EL (cell line): ENCODE results near the gene BEX4.
A peak's percentile ranks its signal among the peaks of the same experiment; 100 is the strongest.
"Not testable (repeated sequence)": the region's sequence is repeated elsewhere in the genome, so short reads cannot be mapped to it uniquely, and the experiment has no call there.

Source experiments
- DNase-seq: peaks from one replicate; pipeline ENCODE4 v3.0.0-alpha.2; 2016

BEX4 gene, protein sequence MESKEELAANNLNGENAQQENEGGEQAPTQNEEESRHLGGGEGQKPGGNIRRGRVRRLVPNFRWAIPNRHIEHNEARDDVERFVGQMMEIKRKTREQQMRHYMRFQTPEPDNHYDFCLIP

DNA sequence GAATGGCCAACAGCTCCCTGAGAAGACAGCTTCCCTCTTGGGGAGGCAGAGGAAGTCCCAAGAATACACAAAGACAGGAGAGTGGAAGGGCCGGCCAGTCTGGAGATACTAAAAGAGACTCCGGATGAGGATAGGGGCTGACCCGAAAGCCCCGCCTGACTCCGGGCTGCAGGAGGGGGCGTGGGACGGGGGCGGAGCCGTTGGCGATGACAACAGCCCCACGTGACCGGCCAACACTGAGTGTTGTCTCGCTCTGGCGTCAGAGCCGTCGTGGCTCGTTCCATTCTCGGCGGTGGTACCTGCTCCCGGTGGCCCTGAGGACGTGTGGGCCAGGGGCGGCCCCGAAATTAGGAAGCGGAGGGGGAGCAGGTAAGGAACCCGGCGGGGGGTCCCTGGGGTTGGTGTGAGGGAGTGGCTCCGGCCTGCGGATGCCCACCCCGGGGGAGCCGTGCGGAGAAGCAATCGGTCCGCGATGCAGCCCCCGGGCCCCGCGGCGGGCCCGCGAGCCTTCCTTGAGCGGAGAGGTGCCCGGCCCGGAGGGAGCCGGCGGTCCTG lies at the start of gene BEX4:
TSS of gene BEX4 (plus strand) at position 239 of the 555 bp plus-strand sequence. CDS start 1,046 bp downstream, outside the sequence.
- DNase-seq: peak; percentile 79

DNA sequence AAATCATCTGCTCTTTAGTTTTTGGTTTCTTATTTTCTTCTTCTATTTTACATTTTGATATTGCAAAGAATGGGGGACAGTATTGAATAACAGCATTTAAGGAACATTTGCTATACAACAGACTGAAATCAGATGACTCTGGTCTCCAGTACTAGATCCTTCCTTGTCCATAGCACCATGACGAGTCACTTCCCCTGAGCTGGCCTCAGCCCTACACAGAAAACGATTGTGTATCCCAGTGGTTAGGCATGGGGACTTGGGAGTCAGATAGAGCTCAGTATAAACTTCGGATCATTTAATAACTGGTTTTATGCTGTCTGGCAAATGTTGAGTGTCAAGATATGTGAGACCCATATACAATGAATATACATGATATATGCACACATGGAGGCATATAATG lies 44.7 kb upstream of the BEX4 start:
- peak; percentile 66 for DNase-seq

DNA sequence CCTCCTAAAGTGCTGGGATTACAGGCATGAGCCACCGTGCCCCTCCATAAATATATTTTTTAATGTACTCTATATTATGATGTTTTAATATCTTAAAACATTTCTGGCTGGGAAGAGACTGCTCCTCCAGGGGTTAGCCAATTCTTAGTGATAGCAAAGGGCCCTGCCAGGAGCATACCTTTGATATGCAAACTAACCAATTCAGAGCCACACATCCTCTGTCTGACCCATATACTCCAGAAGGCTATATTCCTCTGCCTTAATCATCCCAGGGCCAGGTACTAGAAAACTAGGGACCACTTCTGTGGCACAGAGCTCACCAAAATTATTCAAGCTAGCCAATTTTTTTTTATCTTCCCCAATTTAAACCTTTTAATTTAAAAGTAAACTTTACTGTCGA lies 43.6 kb upstream of the BEX4 start:
- DNase-seq: no peak

DNA sequence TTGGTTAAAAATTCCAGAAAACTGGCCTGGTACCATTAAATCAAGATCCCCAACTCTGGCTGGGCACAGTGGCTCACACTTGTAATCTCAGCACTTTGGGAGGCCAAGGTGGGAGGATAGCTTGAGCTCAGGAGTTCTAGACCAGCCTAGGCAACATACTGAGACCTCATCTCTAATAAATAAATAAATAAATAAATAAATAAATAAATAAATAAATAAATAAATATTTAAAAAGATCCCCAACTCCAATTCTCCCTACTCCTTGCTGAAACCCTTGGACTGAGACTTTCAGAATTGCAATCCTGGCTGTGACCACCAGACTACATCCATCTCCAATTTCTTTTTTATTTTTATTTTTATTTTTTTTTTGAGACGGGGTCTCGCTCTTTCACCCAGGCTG lies 39.7 kb upstream of the BEX4 start:
- not testable (repeated sequence) for DNase-seq

DNA sequence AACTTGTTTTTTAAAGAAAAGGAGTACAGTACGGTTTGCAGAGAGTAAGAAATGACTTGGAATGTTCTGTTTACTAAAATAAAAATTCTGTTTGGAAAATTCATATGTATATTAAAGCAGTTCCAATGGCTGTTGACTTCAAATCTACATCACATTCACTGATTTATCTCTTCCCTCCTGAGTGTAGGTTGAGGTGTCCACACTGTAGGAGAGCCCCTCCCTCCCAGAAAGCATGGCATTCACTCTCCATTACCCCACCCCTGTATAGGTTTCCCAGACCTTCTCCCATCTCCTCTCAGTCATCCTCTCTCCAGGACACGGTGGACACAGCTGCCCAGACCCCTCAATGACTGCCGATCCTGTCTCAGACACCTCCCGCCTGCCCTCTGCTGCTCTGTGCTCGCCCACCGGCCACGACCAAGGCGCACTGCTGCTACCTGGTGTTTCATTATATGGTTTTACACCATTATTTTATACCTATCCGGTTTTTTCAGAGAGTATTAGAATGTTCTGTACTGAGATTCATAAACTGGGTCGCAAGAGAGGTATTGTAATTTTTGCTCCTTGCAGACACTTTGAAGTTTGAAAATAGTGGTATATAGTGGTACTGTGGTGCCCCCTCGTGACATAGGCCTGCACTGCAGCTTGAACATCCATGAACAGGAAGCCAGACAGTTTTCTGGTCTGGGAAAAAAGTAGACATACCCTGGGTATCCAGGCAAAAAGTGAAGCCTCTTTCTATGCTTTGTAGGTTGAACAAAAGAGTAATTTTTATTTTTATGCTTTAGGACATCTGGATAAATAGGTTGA lies 38.8 kb upstream of the BEX4 start:
- DNase-seq: peak; percentile 53

DNA sequence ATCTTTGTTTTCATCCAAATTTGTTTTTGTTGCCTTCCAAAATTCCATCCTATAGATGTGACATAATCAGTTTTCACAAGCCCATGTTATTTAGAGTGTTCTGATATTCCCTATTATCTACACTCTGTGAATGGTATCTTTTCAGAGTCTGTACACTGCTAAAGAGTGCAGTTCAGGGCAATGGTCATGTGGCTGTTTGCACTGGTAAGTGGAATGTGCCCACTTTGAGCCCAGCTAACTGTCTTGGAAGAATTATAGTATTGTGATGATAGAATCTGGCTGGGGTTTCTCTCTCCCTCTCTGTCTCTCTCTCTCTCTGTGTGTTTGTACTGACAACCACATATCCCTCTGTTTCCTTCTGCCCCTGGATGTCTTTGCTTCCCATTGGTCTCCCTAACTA lies 37.4 kb upstream of the BEX4 start:
- DNase-seq: no peak

DNA sequence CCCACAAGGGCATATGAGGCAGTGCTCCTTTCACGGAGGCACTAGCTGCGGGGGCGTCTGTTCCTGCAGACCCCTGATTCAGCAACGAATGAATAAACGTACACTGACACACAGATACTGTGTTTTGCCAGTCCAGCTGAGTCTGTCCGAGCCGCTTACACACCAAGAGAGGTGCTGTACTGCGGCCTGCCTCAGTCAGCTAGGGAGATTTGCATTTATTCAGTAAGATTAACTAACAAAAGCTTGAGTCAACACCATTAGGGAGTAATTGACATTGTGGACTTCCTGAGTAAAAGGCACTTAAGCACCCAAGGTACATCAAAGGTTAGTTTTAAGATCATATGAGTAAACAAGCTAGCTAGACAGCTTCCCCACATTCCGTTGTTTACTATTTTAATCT lies 31.0 kb upstream of the BEX4 start:
- no peak for DNase-seq

DNA sequence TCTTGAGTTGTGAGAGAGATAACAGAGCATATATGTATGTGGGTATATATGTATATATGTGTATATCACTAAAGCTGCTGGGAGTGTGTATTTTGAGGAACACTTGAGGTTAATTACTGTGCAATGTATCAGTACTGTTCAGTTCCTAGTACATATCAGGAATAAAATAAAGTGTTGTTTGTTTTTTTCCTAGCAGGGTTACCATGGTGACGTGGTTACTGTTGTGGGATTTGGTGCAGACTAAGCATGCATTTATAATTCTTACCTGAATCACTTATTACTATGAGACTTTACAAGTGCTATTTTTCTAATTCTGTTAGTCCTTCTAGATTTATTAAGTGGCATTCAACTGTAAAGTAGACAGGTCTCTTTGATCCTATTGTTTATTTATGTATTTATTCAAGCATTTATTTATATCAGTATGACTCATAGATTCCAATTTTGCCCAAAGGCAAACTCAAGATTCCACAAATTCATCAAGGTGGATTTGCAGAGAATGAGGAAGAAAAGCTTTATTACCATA lies 26.9 kb upstream of the BEX4 start:
- peak; percentile 5 for DNase-seq

DNA sequence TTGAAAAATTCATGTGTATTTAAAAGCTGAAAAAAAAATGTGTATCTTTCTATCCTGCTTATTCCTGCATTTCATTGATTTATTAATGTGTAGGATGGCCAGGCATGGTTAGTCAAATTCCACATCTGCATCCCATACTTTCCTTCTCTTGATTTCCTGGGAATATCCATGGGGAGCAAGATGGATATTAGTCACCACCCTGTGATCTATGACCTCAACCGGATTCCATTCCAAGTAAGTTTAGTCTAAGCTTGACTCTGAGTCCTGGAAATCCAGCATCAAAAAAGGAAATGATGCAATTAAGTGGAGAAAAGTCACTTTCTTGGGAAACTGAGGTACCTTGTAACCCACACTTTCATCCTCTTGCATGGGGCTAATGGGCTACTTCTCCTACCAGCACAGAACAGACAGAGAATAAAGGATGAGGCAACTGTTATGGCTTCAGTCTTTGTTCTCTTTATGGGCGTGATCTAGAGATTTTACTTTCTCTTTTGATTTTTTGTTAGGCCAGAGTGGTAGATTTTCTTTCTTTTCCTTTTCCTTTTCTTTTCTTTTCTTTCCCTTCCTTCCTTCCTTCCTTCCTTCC lies 17.1 kb upstream of the BEX4 start:
- DNase-seq: peak; percentile 78

DNA sequence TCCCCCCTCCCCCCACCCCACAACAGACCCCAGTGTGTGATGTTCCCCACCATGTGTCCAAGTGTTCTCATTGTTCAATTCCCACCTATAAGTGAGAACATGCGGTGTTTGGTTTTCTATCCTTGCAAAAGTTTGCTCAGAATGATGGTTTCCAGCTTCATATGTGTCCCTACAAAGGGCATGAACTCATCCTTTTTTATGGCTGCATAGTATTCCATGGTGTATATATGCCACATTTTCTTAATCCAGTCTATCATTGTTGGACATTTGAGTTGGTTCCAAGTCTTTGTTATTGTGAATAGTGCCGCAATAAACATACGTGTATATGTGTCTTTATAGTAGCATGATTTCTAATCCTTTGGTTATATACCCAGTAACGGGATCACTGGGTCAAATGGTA lies 16.2 kb upstream of the BEX4 start:
- DNase-seq: not testable (repeated sequence)

DNA sequence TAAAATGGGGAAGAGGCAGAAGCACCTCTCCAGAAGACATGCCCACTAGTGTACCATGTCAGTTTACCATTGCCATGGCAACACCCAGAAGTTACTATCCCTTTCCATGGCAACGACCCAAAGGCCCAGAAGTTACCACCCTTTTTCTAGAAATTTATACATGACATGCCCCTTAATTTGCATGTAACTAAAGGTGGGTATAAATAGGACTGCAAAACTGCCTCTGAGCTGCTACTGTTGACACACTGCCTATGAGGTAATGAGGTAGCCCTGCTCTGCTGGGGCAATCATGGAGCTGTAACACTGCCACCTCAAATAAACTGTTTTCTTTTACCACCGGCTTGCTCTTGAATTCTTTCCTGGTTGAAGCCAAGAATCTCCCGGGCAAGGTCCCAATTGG lies 13.9 kb upstream of the BEX4 start:
- no peak for DNase-seq

DNA sequence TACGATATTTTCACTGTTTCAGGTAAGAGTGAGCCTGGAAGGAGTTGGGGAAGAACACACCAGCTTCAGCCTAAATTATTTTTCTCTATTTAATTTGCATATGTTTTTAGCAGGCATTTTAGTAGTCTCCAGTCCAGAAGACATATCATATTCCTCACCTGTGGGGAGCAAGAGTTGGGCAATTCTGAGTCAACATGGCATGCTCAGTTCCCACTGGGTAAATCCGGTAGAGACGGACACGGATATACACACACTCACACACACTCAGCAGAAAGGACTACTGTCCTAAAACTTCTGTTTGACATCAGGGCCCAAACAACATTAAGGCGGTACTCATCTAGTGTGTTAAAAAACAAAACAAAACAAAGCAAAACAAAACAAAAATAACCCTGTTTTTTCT lies 4.9 kb upstream of the BEX4 start:
- DNase-seq: no peak

DNA sequence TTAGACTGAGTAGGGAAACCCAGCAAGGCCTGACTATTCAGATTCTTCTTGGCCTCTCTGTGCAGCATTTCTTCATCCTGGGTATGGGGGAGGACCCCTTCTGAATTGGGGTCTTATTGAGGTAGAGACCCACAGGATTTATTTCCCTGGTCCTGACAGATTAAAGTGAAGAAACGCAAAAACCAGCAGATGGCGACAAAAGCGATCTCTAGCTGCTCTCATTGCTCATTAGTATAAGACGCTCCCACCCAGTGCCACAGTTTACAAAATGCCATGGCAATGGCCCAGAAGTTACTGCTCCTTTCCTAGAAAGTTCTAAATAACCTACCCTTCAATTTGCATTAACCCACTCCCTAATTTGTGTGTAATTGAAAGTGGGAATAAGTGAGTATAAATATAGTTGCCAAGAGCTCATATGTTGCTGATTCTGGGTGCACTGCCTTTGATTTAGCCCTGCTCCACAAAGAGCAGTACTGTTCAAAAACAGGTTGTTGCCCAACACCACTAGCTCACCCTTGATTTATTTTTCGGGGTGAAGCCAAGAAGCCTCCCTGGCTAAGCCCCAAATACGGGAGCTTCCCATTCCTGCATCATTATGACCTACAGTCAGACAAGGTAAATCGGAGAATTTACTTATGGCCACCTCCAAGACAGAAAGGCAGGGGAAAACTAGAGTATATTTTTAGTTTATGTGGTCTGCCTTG lies 3.7 kb upstream of the BEX4 start:
- DNase-seq: peak; percentile 40

DNA sequence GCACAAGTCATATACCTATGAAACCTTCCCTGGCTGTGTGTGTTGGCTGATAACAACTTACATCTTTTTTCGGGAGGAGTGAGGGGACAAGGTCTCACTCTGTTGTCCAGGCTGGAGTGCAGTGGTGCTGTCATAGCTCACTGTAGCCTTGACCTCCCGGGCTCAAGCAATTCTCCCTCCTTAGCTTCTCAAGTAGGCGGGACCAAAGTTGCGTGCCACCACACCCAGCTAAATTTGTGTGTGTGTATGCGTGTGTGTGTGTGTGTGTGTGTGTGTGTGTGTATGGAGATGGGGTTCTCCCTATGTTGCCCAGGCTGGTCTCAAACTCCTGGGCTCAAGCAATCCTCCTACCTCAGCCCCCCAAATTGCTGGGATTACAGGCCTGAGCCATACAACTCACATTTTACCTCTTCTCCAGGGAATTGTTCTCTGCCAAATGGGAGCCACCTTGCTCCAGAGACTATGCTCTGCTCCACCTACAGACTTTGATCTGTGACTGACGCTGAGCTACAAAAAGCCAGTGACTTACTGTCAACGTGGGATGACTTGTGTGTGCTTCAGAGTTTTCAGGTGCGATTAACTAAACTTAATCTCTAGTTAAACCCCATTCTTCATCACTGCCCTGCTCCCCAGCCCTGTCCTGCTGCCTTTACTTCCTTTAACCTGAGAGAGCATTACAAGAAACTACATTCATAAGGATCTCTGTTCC lies 2.0 kb upstream of the BEX4 start:
- no peak for DNase-seq

DNA sequence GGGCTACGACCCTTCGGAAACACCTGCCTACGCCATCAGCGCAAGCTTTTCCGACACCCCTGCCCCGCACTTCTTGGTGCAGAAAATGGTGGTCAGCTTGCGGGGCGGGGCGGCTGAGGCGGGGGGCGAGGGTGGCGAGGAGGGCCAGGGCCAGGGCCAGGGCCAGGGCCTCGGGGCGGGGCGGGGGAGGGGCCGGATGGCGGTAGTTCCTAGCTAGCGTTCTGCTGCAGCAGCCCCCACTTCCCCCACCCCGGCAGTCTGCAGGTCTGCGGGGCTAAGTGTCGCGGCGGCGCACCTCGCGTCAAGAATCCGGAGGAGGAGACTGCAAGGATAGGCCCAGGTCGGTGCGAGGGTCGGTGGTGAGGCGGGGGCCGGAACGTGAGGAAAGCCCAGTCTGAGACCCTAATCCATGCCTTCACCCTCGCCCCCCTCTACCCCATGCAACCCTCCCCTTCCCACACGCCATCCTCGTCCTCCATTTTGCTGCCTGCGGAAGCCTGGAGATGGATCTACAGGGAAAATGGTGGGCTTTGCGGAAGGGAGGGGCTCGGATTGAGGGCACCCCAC lies 600 bp downstream of the BEX4 start:
- DNase-seq: peak; percentile 26

DNA sequence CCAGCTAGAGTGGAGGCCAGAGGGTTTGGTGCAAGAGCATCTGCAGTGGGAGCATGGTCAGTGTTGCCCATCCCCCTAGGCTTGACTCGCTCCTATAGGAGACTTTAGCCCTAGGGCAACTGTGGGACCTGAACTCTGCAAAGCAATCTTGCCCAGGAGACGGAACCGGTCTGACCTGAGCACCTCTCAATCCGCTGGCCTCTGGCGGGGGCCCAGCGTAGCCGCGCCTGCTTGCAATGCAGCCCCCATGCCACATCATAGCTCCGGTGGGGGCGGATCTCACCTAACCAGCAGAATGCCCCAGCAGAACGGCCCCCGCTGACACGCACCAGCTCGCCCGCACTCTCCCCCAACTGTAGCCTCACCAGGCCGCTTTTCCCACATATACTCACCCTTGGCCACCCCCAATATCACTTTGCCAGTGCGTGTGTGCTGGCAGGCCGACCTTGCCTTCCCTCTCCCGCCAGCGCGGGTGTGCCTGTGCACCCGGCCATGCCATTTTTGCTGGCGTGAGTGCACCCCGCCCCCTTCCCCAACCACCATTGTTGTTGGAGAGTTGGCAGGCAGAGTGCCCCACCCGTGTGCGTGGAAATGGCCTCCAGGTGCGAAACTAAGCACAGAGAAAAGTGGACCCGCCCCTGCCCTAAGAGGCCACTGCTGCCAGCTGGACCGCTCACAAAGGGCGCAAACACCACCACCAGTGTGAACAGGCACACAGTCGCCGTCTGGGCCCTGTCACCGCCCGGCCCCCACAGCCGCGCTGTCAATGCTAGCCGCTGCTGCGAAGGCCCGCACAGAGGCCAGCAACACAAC lies 5.8 kb downstream of the BEX4 start:
- DNase-seq: no peak

DNA sequence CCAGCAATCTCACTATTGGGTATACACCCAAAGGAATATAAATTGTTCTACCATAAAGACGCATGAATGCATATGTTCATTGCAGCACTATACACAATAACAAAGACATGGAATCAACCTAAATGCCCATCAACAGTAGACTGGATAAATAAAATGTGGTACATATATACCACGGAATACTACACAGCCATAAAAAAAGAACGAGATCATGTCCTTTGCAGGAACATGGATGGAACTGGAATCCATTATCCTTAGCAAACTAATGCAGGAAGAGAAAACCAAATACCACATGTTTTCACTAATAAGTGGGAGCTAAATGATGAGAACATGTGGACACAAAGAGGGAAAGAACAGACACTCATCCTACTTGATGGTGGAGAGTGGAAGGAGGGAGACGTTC lies 11.0 kb downstream of the BEX4 start:
- DNase-seq: not testable (repeated sequence)

DNA sequence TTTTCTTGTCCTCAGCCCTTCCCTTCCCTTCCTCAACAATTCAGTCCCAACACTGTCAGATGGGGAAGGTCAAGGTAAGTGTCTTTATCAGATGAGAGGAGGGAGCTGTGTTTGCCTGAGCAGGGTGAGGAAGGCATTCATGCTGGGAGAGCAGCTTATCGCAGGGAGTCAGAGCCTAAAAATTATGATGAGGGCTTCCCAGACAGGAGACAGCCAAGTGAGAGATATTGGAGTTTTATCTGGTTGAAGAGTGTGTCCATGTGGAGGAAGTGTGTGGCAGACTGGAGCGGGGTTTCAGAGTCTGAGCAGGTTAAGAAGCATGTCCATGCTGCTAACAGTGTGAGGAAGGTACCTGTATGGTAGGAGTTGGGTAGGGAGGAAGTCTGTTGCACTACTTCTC lies 18.4 kb downstream of the BEX4 start:
- no peak for DNase-seq

DNA sequence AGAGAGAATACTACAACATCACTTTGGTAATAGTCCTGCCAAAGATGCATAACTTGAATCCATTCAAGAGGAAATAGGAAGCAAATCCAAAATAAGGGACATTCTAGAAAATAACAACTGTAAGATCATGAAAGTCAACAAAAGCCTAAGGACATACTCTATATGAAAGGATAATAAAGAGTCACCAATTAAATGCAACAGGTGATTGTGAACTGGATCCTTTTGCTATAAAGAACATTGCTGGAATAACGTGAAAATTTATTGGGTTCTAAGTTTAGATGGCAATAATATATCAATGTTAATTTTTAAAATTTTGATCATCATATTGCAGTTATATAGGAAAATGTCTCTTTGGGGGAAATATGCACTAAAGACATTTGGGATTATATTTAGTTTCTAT lies 20.0 kb downstream of the BEX4 start:
- no peak for DNase-seq

DNA sequence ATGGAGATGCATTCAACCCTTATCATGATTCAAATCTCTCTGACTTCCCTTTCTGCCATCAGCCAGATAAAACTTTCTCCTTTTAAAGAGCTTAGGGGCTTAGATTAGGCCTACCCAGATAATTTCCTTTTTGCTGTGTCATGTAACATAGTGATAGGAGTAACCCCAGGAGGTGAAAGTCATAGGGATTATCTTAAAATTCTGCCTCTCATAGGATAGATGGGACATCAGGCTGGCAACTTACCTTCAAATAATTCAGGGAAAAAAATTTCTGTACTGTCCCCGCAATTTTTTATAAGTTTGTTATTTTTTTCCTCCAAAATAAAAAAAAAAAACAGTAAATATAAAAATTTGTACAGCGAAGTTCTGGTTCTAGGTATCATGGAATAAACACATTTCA lies 20.7 kb downstream of the BEX4 start:
- DNase-seq: not testable (repeated sequence)

DNA sequence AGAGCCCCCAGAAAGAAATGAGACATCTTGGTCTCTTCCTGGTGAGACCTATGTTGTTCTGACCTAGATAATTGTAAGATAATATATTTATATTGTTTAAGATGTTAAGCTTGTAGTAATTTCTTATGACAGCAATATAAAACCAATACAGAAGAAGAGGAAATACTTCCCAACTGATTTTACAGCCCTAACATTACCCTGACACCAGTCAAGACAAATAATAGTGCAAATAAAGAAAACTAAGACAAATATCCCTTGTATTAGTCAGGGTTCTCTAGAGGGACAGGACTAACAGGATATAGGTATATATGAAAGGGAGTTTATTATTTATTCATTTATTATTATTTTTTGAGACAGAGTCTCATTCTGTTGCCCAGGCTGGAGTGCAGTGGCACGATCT lies 21.4 kb downstream of the BEX4 start:
- no peak for DNase-seq
